HepG2 (cell line): ENCODE data around the gene GGA3. TPM values are rescaled to one million over a fixed set of nuclear protein-coding genes. Genes with fewer than 3 reads are reported as not detected.
A peak's percentile ranks its signal among the peaks of the same experiment; 100 is the strongest.

Experiments
- FOXP1 ChIP-seq, 2 experiments: fragments of 450-650 bp in 1 of 2; IDR thresholded peaks; 2 replicates each; pipeline ENCODE4 v1.6.1; 2017 to 2018; ENCODE audit warnings: antibody characterized with exemption in 1 of 2
- GATAD1 ChIP-seq: IDR thresholded peaks from 2 replicates; pipeline ENCODE4 v1.6.1; 2016; ENCODE audit warnings: missing genetic modification reagents, missing compliant biosample characterization
- GZF1 ChIP-seq: sonication (generic); formaldehyde crosslinking; IDR thresholded peaks from 2 replicates; pipeline ENCODE4 v1.5.1; 2020; ENCODE audit warnings: mild to moderate bottlenecking, missing genetic modification reagents
- JUNB ChIP-seq: sonication (generic); formaldehyde crosslinking; IDR thresholded peaks from 2 replicates; pipeline ENCODE4 v1.8.0; 2022; ENCODE audit warnings: missing genetic modification reagents, mild to moderate bottlenecking, borderline replicate concordance
- KLF11 ChIP-seq: IDR thresholded peaks from 2 replicates; pipeline ENCODE4 v1.6.1; 2016; ENCODE audit warnings: missing compliant biosample characterization
- MXD3 ChIP-seq: IDR thresholded peaks from 2 replicates; pipeline ENCODE4 v1.6.1; 2016; ENCODE audit warnings: mild to moderate bottlenecking, missing biosample characterization, missing genetic modification reagents
- NCOA5 ChIP-seq: sonication (generic); formaldehyde crosslinking; IDR thresholded peaks from 2 replicates; pipeline ENCODE4 v1.4.0; 2020; ENCODE audit warnings: missing genetic modification reagents
- NPAS2 ChIP-seq: sonication (generic); formaldehyde crosslinking; IDR thresholded peaks from 2 replicates; pipeline ENCODE4 v1.8.0; 2022; ENCODE audit warnings: mild to moderate bottlenecking, missing genetic modification reagents, borderline replicate concordance
- PHF21A ChIP-seq: sonication (generic); formaldehyde crosslinking; IDR thresholded peaks from 2 replicates; pipeline ENCODE4 v1.5.0; 2020; ENCODE audit warnings: mild to moderate bottlenecking, missing genetic modification reagents
- RBFOX2 ChIP-seq: fragments of 200-400 bp; formaldehyde crosslinking; IDR thresholded peaks from 2 replicates; pipeline ENCODE4 v1.6.1; 2017; ENCODE audit warnings: low read depth, mild to moderate bottlenecking, low read length
- REL ChIP-seq: sonication (generic); formaldehyde crosslinking; conservative IDR thresholded peaks from 2 replicates; pipeline ENCODE4 v1.8.0; 2022; ENCODE audit warnings: mild to moderate bottlenecking, missing genetic modification reagents, moderate library complexity
- SRF ChIP-seq: IDR thresholded peaks from 2 replicates; pipeline ENCODE4 v1.6.1; 2011; ENCODE audit warnings: mild to moderate bottlenecking, low read depth, low read length, moderate library complexity
- THAP11 ChIP-seq: IDR thresholded peaks from 2 replicates; pipeline ENCODE4 v1.6.1; 2016; ENCODE audit warnings: missing biosample characterization, missing genetic modification reagents
- WIZ ChIP-seq: sonication (generic); formaldehyde crosslinking; IDR thresholded peaks from 2 replicates; pipeline ENCODE4 v1.5.1; 2020; ENCODE audit warnings: mild to moderate bottlenecking, missing genetic modification reagents
- ZEB1 ChIP-seq: IDR thresholded peaks from 2 replicates; pipeline ENCODE4 v1.6.1; 2012; ENCODE audit warnings: mild to moderate bottlenecking, low read depth, inconsistent platforms; ENCODE audit not compliant: insufficient replicate concordance
- ZFAT ChIP-seq: sonication (generic); formaldehyde crosslinking; conservative IDR thresholded peaks from 2 replicates; pipeline ENCODE4 v1.8.1; 2023; ENCODE audit warnings: missing genetic modification reagents, inconsistent platforms
- ZMAT3 ChIP-seq: sonication (generic); formaldehyde crosslinking; conservative IDR thresholded peaks from 2 replicates; pipeline ENCODE4 v1.7.0; 2021; ENCODE audit warnings: missing genetic modification reagents
- ZNF160 ChIP-seq: sonication (generic); formaldehyde crosslinking; IDR thresholded peaks from 2 replicates; pipeline ENCODE4 v1.8.0; 2022; ENCODE audit warnings: mild to moderate bottlenecking, inconsistent platforms, missing genetic modification reagents
- ZNF281 ChIP-seq: sonication (generic); formaldehyde crosslinking; IDR thresholded peaks from 2 replicates; pipeline ENCODE4 v1.4.0; 2020; ENCODE audit warnings: missing genetic modification reagents, borderline replicate concordance
- ZNF44 ChIP-seq: sonication (generic); formaldehyde crosslinking; IDR thresholded peaks from 2 replicates; pipeline ENCODE4 v1.5.1; 2020; ENCODE audit warnings: mild to moderate bottlenecking, missing genetic modification reagents
- ZNF441 ChIP-seq: sonication (generic); formaldehyde crosslinking; IDR thresholded peaks from 2 replicates; pipeline ENCODE4 v1.7.0; 2021; ENCODE audit warnings: missing genetic modification reagents, borderline replicate concordance
- ZNF569 ChIP-seq: sonication (generic); formaldehyde crosslinking; IDR thresholded peaks from 2 replicates; pipeline ENCODE4 v1.5.0; 2020; ENCODE audit warnings: mild to moderate bottlenecking, missing genetic modification reagents, moderate library complexity, borderline replicate concordance
- ZNF670 ChIP-seq: sonication (generic); formaldehyde crosslinking; IDR thresholded peaks from 2 replicates; pipeline ENCODE4 v1.8.0; 2022; ENCODE audit warnings: mild to moderate bottlenecking, missing genetic modification reagents, borderline replicate concordance
- polyA plus RNA-seq, 8 experiments: library from polyadenylated mRNA; depleted of rRNA in 3 of 8; stranded (reverse) in 7 of 8; unstranded in 1 of 8; fragments of >200 nt; fragmentation: Illumina TruSeq in 4 of 8; extraction: Trizol in 4 of 8; gene quantifications; 2 replicates each; pipeline versions ENCODE4 v1.2.1 to v1.2.3, GENCODE V29; 2011 to 2016; ENCODE audit warnings: low read depth in 4 of 8, missing spikeins in 1 of 8, mixed read lengths in 1 of 8; ENCODE audit not compliant: insufficient read depth in 1 of 8
- total RNA-seq, 5 experiments: library from RNA; depleted of rRNA; stranded (reverse); fragments of >200 nt; fragmentation: Illumina TruSeq; extraction: Trizol; gene quantifications; 2 replicates each; pipeline ENCODE4 v1.2.3, GENCODE V29; 2016; ENCODE audit warnings: low read depth in 1 of 5
- TF ChIP-seq, protein P1 (sequence below): sonication (generic); formaldehyde crosslinking; IDR thresholded peaks from 2 replicates; pipeline ENCODE4 v1.5.0; 2020; ENCODE audit warnings: mild to moderate bottlenecking, missing genetic modification reagents
- TF ChIP-seq, protein P2 (sequence below): IDR thresholded peaks from 2 replicates; pipeline ENCODE4 v1.6.1; 2012; ENCODE audit warnings: inconsistent platforms

Gene GGA3
- total and polyA plus RNA-seq, 2 of the 13 experiments (the other 11 are each of a cell fraction or from before 2014, with no cell fraction given): 28.4 to 43.7 TPM

- TF ChIP-seq, protein P1, sequence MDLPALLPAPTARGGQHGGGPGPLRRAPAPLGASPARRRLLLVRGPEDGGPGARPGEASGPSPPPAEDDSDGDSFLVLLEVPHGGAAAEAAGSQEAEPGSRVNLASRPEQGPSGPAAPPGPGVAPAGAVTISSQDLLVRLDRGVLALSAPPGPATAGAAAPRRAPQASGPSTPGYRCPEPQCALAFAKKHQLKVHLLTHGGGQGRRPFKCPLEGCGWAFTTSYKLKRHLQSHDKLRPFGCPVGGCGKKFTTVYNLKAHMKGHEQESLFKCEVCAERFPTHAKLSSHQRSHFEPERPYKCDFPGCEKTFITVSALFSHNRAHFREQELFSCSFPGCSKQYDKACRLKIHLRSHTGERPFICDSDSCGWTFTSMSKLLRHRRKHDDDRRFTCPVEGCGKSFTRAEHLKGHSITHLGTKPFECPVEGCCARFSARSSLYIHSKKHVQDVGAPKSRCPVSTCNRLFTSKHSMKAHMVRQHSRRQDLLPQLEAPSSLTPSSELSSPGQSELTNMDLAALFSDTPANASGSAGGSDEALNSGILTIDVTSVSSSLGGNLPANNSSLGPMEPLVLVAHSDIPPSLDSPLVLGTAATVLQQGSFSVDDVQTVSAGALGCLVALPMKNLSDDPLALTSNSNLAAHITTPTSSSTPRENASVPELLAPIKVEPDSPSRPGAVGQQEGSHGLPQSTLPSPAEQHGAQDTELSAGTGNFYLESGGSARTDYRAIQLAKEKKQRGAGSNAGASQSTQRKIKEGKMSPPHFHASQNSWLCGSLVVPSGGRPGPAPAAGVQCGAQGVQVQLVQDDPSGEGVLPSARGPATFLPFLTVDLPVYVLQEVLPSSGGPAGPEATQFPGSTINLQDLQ: peak; percentile 94; the same call in 1 of the 2 replicates
- TF ChIP-seq ZNF281 (CRISPR knock-in tag): peak; percentile 3; the same call in 1 of the 2 replicates
- no peak for TF ChIP-seq JUNB (CRISPR knock-in tag)
- TF ChIP-seq ZNF670 (CRISPR knock-in tag): no peak; the same call in 1 of the 2 replicates
- TF ChIP-seq ZNF44 (CRISPR knock-in tag): 0 out of 2 replicates have a peak, but pooled peaks have one; percentile 1
- peak; percentile 95; the same call in 1 of the 2 replicates for TF ChIP-seq ZNF569 (CRISPR knock-in tag)
- TF ChIP-seq REL: no peak
- no peak for TF ChIP-seq FOXP1 (IDR thresholded peaks at IDR 0.05)
- peak; percentile 31; the same call in 1 of the 2 replicates for TF ChIP-seq FOXP1 (CRISPR knock-in tag; IDR thresholded peaks at IDR 0.05)
- peak; percentile 59 for TF ChIP-seq PHF21A (CRISPR knock-in tag)
- TF ChIP-seq THAP11 (CRISPR knock-in tag): peak; percentile 99
- peak; percentile 33; the same call in 1 of the 2 replicates for TF ChIP-seq WIZ (CRISPR knock-in tag)
- no peak for TF ChIP-seq ZFAT (CRISPR knock-in tag)
- TF ChIP-seq MXD3: peak; percentile 93; the same call in 1 of the 2 replicates
- no peak; the same call in 1 of the 2 replicates for TF ChIP-seq KLF11 (CRISPR knock-in tag)
- no peak; the same call in 1 of the 2 replicates for TF ChIP-seq GZF1 (CRISPR knock-in tag)
- TF ChIP-seq ZEB1: no peak
- TF ChIP-seq NPAS2: no peak
- no peak for TF ChIP-seq SRF
- TF ChIP-seq GATAD1 (CRISPR knock-in tag): peak; percentile 81
- TF ChIP-seq, protein P2, sequence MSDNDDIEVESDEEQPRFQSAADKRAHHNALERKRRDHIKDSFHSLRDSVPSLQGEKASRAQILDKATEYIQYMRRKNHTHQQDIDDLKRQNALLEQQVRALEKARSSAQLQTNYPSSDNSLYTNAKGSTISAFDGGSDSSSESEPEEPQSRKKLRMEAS: peak; percentile 89
- peak; percentile 69; the same call in 1 of the 2 replicates for TF ChIP-seq ZNF160 (CRISPR knock-in tag)
- peak; percentile 90 for TF ChIP-seq RBFOX2
- TF ChIP-seq ZNF441 (CRISPR knock-in tag): peak; percentile 94
- TF ChIP-seq NCOA5 (CRISPR knock-in tag): no peak
- peak; percentile 91 for TF ChIP-seq ZMAT3 (CRISPR knock-in tag)
Observed at GRCh38 chr17:75289115-75289831, 27.9 kb upstream of the GGA3 start, which contains the start of gene SLC25A19 (continued).
